C4-2B (cell line): ENCODE data around the gene MARK1.

Experiments used
- CTCF ChIP-seq: fragments of 450-650 bp; conservative IDR thresholded peaks from 2 replicates; pipeline ENCODE4 v1.5.1; 2017; ENCODE audit warnings: mild to moderate bottlenecking
- ZFX ChIP-seq: fragments of 450-650 bp; IDR thresholded peaks from 2 replicates; pipeline ENCODE4 v1.6.1; 2017

GRCh38 chr1:220511785-220512184, 16.2 kb upstream of the MARK1 start:
- TF ChIP-seq CTCF (peak; percentile 34), ZFX (no peak)
